Measurements from ENCODE around the gene KDM4C.

KDM4C gene

DNA sequence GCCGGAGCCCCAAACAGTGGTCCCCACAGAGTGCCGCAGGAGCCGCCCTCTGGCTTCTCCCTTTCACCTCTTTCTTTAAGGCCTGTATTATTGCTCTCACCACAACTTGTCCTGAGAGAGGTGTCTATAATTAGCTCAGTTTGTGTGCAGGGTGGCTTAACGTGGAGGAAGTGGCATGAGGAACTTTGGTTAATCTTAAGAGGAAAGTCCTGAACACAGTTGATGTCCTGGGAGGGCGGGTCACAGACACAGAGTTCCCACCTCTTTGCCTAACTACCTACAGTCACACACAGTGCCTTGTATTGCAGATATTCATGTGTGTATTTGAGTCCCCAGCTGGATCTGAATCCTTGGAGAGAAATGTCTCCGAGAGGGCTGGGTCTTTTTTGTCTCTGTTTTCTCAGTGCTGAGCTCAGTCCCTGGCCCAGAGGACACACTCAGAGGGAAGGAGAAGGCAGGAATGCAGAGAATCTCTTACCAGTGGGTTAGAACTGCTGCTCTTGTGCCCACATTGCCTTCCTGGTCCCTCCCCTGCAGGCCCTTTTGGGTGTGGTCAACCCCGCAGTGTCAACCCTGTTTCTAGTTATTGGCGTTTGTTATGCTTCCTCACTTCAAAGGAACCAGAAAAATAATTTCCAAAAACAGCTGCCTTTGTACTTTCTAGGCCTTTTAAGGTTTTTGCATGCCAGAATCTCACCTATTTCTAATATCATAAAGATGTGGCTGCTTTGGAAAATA is 392.5 kb downstream of the KDM4C start:
- DNase-seq (ENCODE audit: insufficient read length, low spot score) (no peak), FAIRE-seq (no peak)

GRCh38 chr9:7153134-7153533 is 395.4 kb downstream of the KDM4C start:
- FAIRE-seq (no peak), DNase-seq (ENCODE audit: insufficient read length, low spot score) (no peak)

- DNase-seq (ENCODE audit: insufficient read length, low spot score) (no peak), FAIRE-seq (no peak)
Measured at GRCh38 chr9:7153566-7153965, 395.8 kb downstream of the KDM4C start.

DNA sequence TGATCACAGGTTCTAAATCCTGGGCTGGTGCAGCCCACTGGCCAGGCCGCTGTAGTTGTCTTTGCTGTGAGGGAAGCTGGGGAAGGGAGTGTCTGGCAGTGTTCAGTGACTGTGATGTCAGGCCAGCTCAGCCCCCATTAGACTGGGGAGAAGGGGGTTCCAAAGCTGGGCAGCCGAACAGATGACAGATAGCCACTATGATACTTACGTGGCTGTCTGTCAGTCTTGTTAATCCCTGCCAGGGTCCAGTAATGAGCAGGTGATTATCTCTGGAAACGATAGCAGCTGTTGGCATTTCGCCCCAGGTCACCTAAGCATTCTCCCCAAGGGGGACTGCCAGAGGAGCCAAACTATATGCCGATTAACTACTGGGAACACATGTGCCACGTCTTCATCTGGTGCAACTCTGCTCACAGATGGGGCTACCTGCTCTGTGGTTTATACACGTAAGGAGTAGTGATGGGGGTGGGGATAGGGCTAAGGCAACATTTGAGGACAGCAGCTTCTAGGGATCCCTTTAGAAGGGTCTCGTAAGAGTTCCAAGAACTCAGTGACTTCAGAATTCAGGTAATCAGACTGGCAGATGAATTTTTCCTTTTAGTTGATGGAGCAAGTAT is 396.3 kb downstream of the KDM4C start:
- FAIRE-seq, result no peak
- no peak for DNase-seq (ENCODE audit: insufficient read length, low spot score)

DNA sequence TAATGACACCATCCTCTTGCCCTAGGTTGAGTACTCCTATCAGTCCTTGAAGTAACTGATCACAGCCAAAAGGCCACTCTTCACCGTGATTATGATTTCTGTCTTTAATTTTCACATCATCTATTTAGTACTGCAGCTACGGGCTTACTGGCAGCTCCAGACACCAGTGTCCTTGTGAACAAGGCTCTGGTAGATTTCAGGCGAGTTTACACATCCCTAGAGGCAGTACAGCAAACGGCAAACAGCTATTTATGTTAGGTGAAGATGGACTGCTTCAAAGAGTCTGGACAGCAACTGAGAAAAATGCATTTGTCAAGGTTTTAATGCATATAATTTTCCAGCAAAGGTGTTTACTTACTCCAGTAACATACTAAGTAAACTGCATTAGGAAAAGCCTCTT is 396.9 kb downstream of the KDM4C start:
- no peak for DNase-seq (ENCODE audit: insufficient read length, low spot score)
- FAIRE-seq, result no peak

DNA sequence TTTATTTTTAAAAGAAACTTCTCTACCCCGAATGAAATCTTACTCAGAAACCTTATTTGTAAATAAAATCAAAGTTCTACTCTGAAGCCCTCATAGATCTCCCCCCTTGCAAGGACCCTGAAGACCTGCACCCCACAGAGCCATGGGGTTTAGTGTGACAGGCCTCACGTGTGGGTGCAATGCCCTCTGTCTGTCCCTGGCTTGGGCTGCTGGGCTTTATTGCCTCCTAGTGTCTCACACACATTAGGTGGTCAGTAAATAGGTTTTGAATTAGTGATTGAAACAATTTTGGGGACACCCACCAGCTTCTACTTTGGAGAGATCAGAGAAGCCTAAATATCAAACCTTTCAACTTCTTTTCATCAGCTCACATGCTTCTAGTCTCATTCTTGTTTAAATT is 403.7 kb downstream of the KDM4C start:
- FAIRE-seq (no peak), DNase-seq (ENCODE audit: insufficient read length, low spot score) (no peak)

GRCh38 chr9:7163932-7164331 is 406.2 kb downstream of the KDM4C start:
- no peak for DNase-seq (ENCODE audit: insufficient read length, low spot score)
- no peak for FAIRE-seq

GRCh38 chr9:7164440-7165330 is 406.9 kb downstream of the KDM4C start:
- FAIRE-seq (no peak), DNase-seq (ENCODE audit: insufficient read length, low spot score) (no peak)

DNA sequence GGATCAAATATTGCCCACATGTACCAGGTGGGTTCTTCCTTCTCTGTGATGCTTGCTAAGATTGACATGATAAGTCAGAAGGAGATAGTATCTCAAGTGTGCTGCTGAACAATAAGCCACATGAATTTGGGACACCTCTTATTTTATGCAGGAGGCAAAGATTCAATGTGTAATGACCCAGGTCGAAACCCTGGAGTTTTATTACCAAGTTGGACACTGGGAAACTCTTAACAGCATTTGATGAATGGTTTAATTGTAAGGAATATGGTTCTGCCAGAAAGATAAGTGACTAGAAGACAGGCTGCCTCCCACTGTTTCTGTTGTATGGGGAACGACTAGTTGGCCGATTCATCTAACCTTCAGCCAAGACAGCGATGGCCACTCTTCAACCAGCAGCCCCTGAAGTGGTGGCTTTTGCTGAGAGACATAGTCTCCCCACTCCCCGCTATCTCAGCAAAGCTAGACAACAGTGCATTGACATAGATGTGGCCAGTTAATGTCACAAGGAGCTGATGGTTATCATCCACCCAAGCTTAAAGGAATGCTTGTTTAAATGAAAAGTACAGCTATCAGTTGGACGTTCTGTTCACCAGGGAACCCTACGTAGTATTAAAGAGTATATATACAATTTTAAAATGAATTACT is 407.7 kb downstream of the KDM4C start:
- FAIRE-seq (no peak), DNase-seq (ENCODE audit: insufficient read length, low spot score) (no peak)

- no peak for FAIRE-seq
- DNase-seq (ENCODE audit: insufficient read length, low spot score), result no peak
Measured at GRCh38 chr9:7166074-7166473, 408.3 kb downstream of the KDM4C start.

DNA sequence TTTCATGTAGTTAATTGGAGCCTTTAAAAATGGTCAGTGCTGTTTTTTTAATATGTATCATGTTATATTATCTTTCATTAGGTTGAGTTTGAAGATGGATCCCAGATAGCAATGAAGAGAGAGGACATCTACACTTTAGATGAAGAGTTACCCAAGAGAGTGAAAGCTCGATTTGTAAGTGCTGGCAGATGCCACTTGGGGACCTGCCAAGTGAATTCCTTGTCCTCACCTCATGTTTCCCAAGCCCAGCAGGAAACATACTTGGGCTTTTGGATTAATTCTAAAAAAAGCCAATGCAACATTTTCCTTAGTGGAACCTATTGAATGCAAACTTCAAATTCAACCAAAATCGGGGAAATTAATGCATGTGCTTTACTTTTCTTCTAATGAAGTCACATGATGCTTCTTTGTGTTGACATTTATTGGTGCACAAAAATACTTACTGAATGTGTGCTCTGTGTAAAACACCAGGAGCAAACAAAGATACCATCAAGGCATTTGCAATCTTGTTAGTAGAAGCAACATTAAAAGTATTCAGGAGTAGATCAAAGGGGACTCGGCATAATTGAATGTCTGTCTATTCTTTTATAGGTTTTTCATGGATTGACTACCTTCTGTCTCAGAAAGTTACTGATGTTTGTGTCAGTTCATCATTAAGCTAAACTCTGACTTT is 412.1 kb downstream of the KDM4C start:
- no peak for DNase-seq (ENCODE audit: insufficient read length, low spot score)
- FAIRE-seq, result no peak

DNA sequence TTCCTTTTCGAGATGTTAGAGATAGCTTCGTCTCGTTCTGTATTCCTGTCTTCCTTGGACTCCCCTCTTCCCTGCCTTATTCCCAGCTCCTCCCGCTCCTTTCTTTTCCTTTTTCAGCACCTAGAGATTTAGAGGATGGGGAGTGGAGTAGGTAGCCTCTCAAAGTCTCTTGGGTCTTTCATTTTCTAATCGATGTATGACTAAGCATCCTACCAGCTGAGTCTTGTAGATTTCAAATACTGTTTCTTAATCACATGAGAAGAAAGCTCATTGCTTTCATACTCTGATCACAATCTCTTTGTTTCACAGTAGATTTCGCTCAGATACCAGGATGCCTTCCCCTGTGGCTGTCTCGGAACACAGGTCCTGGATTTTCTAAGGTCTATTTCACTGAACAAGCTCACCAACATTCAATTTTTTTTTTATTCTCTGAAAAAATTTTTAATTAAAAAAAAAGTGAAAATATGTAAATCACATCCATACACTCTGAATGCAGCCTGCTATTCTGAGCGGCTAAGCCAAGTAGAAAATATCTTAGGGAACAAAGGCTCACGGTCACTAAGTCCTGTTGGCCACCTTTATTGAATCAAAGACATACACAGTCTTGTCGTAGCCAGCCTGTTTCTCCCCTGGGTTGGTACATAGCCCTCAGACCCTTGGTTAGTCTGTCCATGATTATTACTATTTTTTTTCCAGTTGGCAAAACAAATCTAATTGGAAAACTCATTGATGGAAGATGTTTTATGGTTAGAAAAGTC is 413.8 kb downstream of the KDM4C start:
- DNase-seq (ENCODE audit: insufficient read length, low spot score), result no peak
- no peak for FAIRE-seq

DNA sequence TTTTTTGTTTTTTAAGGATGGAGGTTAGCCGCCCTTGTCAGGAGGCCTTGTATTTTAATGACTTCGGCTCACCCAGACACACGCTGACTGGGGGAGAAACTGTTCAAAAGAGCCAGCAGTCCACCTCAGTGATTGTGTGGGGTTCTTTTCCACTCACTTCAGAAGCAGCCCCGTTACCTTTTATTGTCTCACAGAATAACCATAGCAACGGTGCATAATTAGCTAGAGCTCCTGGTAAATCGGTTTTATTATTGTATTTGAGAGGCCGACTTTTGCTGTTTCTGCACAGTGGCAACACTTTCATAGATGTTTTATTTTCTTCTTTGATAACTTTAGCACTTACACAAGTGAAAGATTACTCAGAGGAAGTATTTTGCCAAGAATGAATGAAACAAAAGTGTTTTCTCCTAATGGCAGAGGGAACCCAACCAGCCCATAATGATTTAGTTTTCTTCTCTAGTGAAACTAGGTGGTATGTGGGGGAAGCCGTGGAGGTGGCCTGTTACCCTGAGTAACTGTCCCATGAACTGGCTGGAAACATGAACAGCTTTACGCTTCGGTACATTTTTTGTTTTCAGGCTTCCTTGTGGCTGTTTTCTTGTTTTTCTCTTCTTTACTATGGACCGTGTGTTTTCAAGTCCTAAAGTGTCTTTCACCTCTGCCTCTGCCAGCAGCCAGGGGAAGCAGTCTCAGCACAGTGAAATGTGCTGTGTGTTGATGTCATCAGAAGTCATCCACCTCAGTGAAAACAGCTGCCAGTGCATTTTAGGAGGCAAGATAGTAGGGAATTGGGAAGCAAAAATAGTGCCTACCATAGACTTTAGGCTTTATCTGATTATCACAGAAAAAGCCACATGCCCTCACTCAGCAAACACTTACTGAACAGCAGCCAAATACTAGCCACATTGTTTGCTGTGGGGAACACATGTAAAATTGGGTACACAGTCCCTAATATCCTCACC is 414.7 kb downstream of the KDM4C start:
- DNase-seq (ENCODE audit: insufficient read length, low spot score) (no peak), FAIRE-seq (no peak)

DNA sequence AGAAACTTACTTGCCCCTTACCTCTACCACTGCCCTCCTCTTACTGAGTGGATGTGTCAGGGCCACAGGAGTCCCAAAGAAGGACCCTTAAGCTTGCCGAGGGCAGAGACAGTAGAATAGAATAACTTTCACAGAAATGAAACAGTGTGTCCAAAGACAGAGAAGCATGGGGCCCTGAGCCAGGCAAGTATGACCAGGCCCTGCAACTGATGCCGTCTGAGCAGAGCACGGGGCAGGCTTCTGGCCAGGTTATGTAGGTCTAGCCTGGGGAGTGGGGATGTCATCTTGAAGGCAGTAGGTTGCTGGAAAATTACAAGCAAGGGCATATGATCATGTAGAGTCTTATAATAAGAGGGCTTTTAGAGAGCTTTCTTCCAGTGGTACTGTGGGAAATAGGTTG is 415.4 kb downstream of the KDM4C start:
- FAIRE-seq (no peak), DNase-seq (ENCODE audit: insufficient read length, low spot score) (no peak)

- no peak for DNase-seq (ENCODE audit: insufficient read length, low spot score)
- FAIRE-seq, result no peak
Measured at GRCh38 chr9:7174301-7174700, 416.5 kb downstream of the KDM4C start.

GRCh38 chr9:7174884-7175283 is 417.1 kb downstream of the KDM4C start:
- FAIRE-seq, result no peak
- DNase-seq (ENCODE audit: insufficient read length, low spot score), result no peak

DNA sequence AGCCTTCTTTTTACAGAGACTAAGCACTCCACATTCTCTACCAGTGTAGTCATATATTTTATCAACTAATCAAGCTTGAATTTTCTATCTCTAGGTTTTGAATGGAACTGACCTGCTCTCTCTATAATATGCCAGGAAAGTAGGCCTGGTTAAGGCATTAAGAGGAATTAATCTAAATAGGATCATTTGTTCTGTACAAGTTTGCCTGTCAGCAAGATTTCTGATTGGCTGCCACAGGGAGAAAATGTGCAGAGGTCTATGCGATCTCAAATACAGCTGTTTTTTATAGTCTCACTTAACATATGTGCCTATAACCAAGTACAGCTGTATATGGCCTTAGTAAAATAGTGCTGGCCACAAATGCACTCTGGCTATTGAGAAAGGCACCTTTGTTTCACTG is 418.8 kb downstream of the KDM4C start:
- DNase-seq (ENCODE audit: insufficient read length, low spot score) (no peak), FAIRE-seq (no peak)

DNA sequence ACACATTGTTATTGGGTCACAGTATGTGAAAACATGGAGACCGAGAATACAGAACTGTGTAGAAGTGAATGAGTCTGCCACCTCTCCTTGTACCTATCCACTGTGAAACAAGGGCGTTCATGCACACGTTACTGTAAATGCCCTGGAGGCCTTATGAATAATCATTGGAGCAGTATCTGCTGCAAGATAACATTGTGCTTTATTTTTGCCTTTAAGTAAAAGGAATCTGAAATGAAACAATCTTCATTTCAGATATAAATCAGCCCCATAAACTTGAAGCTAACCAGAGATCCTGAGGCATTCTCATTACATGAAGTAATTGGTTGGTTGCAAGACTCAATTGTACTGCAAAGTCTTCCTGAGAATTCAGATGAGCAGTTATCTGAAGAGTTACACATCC is 419.6 kb downstream of the KDM4C start:
- DNase-seq (ENCODE audit: insufficient read length, low spot score) (no peak), FAIRE-seq (no peak)

DNA sequence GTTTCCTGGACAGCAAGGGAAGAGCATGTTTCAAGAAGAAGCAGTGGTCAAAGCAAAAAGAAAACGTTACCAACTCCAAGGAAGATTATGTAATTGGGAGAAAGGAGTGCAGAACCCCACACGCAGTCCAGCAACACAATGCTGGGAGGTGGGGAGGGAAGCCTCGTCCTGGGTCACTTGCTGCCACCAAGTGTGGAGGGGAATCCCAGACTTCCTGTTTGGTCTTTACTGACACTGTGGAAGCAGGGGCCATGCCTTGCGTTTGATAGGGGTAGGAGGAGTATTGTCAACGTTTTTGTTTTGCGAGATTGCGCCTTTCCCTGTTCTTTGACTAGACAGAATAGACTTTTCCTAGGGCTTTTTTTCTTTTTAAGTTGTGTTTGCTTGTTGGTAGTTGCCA is 421.0 kb downstream of the KDM4C start:
- DNase-seq (ENCODE audit: insufficient read length, low spot score) (no peak), FAIRE-seq (no peak)
